GM21737 (cell line): ENCODE measurements around the gene CBY3.
"Not testable (repeated sequence)": the region's sequence is repeated elsewhere in the genome, so short reads cannot be mapped to it uniquely, and the experiment has no call there.

Source experiments
- ATAC-seq: cut with Tn5 transposase; IDR thresholded peaks from one replicate; pipeline ENCODE4 v1.9.1; 2021; ENCODE audit warnings: mild to moderate bottlenecking, moderate library complexity; ENCODE audit not compliant: unreplicated experiment

CBY3 gene

DNA sequence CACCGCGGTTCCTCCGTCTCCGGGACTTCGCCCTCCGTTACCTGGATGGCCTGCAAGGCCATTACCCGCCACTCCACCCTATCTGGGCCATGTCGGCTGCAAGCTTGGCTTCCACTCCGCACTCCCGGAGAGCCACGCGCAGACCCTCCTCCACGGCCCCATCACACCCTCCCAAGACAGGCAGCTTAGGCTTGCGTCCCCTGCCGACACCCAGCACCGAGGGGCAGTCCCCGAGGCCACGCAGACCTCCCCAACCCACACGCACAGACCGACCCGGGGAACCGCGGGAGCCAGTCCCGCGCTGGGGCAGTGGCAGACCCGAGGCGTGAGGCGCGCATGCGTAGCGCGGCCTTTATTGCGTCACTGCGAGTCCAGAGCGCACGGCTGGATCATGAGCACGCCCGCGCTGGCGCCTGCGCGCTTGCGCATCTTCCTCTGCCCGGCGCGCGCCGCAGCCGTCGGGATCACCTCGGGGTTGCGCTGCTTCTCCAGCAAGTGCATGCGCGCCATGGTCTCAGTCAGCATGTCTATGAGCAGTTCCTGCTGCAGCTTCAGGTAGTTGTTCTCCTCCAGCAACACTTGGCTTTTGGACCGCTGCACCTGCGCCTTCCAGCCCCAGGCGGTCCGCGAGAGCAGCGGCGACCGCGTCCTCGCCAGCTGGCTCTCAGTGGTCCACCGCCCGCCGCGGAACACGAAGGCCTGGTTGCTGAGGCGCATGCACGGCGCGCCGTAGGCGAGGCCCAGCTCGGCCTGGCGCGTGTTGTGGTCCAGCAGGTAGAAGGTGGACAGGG lies 2.4 kb downstream of the CBY3 start:
- ATAC-seq, result peak; percentile 82

DNA sequence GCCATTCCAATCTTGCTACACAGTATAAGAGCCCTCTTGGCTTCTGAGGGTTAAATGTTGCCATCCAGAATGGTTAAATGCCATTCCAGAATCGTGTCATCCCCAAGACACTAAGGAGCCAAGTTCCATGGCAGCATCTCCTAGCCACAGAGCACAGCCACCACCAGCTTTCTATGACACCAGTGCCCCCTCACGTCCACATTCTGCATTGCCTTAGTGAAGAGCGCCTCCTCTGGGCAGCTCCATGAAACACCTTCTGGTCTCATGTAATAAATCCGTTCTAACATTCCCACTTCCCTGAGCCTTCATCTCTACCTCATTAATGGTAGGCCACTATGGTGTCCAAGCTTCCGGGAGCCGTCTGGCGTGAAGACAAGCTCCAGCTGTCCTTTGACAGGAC lies 12.4 kb downstream of the CBY3 start:
- peak; percentile 59 for ATAC-seq

DNA sequence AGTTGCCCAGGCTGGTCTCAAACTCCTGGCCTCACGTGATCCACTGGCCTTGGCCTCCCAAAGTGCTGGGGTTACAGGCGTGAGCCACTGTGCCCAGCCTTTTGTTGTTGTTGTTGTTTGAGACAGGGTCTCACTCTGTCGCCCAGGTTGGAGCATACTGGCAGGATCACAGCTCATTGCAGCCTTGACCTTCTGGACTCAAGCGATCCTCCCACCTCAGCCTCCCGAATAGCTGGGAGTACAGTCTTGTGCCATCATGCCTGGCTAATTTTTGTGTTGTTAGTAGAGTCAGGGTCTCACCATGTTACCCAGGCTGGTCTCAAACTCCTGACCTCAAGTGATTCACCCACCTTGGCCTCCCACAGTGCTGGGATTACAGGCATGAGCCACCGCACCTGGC lies 19.2 kb downstream of the CBY3 start:
- ATAC-seq, result not testable (repeated sequence)

DNA sequence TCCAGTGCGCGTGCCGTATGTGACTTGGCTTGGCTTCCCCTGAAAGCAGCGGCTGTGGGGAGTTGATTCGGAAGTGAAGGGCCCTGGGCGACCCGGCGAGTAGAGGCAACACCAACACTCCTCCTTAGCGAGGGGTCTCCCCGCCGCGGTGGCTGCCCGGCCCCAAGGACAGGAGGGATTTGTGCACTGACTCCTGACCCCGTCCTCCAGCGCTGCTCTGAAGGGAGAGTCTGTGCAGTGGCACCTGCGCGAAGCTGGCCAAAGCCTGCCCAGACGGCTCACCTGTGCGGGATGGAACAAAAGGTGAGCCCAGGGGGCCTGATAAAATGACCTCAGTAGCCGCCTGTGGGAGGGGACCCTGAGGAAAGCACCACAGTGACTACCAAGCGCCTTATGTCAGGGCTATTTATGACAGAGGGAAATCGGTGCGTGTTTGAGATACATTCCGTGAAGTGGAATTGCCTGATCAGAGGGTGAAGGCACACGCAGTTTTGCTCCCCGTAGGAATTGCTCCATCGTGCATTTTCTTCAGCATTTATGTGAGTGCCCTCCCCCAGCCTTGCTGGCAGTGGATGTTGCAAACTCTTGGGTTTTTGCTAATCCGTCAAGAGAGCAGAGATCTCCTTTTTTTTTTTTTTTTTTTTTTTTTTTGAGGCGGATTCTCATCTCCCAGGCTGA lies 22.5 kb downstream of the CBY3 start:
- peak; percentile 50 for ATAC-seq

DNA sequence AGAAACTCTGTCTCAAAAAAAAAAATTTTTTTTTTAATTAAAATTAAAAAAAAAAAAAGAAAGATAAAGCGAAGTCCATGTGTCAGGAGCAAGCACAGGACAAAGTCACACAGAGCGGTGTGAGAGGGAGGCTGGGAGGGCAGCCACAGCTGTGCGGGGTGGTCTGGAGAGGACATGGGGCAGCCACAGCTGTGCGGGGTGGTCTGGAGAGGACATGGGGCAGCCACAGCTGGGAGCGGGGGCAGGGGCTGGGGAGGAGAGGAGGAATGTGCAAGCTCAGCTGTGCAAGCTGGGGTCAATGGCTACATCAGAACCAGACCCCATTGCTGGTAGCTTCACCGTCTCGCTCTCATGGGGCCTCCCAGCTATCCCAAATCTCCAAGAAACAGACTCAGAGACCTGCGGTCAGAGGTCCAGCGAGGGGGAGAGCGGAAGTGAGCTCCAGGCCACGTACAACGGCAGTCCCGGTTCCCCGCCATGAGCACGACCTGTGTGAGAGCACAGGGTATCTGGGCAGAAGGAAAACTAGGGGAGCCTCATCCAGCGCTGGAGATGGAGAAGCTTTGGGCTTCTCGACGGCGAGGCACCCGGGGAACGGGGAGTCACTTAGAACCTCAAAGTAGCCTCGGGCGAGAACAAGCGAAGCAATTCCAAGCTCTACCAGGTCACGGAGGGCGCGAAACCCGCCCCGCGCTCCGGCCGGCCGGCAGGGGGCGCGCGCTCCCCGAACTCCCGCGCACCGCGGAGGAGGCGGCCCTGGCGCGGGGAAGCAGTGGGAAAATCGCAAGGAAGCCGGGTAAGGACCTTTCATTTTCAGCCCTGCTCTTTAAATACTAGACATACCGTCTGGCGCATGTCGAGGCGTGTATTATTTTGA lies 23.3 kb downstream of the CBY3 start:
- ATAC-seq, result peak; percentile 86

DNA sequence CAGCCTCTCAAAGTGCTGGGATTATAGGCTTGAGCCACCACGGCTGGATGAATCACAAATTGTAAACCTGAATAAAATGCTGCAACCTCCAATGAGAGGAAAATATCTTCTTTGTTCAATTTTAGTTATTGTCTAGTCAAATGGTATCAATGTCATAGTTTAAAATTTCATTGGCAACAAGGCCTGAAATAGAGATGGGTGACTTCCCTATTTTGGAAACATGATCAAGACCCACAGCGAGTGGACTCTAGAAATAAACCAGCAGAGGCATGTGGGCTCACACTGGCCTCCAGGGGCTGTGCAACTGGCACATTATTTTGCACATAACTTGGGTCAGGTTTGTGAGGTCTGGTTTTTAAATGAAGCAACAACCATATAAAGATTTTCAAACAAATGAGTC lies 27.7 kb downstream of the CBY3 start:
- not testable (repeated sequence) for ATAC-seq

DNA sequence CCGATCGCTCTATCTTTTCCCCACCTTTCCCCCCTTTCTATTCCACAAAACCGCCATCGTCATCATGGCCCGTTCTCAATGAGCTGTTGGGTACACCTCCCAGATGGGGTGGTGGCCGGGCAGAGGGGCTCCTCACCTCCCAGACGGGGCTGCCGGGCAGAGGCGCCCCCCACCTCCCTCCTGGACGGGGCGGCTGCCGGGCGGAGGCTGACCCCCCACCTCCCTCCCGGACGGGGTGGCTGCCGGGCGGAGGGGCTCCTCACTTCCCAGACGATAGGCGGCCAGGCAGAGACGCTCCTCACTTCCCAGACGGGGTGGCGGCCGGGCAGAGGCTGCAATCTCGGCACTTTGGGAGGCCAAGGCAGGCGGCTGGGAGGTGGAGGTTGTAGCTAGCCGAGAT lies 30.6 kb downstream of the CBY3 start:
- ATAC-seq, result not testable (repeated sequence)

DNA sequence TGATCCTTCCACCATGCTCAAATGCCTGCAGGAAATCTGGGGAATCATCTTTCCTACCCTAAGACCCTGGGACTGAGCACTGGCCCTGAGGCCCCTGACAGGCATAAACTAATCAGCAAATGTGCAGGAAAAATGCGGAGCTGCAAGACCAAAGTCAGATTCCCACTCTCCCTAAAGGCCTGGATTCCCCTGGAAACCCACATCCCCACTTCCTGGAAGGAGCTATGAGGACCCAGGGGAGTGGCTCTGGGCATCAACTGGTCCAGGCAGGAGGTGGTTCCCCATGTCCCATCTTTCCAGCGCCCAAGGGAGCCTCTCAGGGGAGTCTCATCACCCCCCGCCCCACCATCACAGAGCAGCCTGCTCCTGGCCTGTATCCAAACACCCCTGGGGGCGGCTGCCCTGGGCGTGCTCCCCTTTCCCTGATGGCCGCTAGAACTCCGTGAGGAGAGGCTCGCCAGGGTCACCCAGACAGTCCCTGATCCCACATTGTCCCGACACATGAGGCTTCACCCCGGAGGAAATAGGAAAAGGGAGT lies 31.6 kb downstream of the CBY3 start:
- ATAC-seq, result not testable (repeated sequence)

DNA sequence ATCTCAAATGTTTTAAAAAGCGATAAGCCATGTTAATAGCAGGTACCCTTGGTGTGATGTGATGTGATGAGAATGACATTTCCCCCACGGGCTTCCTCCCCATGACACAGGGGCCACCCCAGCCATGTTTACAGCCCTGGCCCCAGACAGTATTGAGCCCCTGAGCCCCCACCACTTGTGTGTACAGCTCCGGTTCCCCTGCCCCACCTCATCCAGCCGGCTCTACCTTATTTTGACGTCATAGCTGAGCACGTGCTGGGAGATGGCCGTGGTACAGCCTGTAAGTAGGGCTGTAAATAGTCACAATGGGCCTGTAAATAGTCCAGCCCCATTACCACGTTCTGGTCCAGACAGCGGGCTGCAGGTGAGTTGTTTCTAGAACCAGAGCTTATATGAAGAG lies 32.4 kb downstream of the CBY3 start:
- ATAC-seq, result no peak

DNA sequence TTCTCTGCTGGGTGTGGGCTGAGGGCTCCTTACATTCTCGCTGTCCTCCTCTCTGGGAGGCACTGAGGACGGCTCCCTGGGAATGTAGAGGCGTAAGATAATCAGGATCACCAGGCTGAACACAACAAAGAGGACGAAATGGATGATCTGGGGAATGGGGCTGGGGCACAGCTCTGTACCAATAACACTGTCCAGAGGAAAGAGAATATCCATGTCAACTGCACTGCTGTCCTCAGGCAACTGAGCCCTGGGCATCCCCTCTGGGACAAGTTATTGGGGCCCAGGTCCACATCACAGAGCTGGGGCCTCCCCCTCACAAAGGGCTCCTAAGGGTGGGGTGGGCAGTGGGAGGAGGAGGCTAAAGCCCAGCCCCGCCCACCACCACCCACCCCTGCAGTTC lies 36.1 kb downstream of the CBY3 start:
- ATAC-seq, result not testable (repeated sequence)

DNA sequence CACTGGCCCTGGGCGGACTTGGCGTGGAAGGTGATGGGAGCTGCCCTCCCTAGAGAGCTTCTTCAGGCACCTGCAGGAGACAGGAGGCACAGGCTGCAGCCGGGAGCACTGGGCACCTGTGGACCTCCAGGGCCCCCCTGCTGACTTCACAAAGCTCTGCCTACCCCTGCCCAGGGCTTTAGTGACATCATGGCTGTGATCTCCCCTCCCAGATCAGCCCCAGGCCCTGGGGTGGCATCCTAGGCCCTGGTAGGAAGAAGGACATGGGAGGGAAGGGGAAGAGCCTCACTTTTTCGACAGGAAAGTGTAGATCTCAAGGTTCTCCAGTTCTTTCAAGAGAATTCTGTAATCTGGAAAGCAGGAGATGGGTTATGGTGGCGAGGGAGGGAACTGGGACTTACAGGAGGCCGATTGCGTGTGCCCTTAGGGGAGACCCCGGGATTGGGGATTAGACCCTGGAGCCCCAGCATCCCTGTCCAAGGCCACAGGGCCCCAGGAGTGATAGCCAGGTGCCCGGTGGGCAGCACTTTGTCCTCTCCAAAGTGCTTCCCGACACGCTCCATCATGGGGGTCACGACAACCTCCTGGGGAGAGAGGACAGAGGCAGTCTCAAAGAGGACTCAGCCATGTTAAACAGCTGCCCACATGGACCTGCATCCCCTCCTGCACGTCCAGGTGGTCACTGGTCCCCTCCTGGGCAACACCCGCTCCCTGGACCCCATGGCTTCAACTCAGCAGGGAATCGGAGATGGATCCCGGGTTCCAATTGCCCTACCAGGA lies 37.5 kb downstream of the CBY3 start:
- ATAC-seq, result not testable (repeated sequence)

DNA sequence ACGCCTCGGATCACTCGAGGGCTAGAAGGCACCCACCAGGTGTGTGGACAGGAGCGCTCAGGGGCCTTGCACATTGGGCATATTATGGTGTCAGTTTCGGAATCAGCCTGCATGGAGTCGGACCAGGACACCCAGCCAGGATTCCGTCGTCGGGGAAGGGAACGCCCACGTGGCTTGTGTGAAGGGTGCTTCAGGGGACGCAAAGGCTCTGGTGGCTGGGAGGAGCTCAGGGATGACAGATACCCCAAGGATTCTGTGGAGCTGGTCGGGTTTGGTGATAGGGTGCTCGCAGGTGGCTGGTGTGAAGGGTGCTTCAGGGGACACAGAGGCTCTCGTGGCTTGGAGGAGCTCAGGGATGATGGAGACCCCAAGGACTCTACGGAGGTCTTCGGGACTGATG lies 38.2 kb downstream of the CBY3 start:
- ATAC-seq, result not testable (repeated sequence)

DNA sequence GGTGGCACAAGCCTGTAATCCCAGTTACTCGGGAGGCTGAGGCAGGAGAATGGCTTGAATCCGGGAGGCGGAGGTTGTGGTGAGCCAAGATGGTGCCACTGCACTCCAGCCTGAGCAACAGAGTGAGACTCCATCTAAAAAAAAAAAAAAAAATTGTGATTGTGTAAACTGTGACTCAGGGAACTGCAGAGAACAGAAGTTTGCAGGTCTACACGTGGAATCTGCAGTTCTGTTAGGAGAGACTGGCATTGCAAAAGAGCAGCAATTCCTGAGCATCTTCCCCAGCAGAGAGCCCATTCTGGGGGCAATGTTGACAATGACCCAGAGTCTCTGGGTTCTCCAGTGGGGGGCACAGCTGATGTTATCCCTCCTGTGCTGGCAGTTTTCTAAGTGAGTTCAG lies 39.1 kb downstream of the CBY3 start:
- ATAC-seq, result not testable (repeated sequence)

DNA sequence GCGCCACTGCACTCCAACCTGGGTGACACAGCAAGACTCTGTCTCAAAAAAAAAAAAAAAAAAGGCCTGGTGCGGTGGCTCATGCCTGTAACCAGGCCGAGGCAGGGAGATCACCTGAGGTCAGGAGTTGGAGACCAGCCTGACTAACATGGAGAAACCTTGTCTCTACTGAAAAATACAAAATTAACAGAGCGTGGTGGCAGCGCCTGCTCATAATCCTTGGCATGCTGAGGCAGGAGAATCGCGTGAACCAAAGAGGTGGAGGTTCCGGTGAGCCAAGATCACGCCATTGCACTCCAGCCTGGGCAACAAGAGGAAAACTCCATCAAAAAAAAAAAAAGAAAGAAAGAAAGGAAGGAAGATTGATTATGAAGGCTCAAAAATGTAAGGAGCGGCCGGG lies 41.5 kb downstream of the CBY3 start:
- not testable (repeated sequence) for ATAC-seq

DNA sequence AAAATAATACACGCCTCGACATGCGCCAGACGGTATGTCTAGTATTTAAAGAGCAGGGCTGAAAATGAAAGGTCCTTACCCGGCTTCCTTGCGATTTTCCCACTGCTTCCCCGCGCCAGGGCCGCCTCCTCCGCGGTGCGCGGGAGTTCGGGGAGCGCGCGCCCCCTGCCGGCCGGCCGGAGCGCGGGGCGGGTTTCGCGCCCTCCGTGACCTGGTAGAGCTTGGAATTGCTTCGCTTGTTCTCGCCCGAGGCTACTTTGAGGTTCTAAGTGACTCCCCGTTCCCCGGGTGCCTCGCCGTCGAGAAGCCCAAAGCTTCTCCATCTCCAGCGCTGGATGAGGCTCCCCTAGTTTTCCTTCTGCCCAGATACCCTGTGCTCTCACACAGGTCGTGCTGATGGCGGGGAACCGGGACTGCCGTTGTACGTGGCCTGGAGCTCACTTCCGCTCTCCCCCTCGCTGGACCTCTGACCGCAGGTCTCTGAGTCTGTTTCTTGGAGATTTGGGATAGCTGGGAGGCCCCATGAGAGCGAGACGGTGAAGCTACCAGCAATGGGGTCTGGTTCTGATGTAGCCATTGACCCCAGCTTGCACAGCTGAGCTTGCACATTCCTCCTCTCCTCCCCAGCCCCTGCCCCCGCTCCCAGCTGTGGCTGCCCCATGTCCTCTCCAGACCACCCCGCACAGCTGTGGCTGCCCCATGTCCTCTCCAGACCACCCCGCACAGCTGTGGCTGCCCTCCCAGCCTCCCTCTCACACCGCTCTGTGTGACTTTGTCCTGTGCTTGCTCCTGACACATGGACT lies 46.3 kb downstream of the CBY3 start:
- peak; percentile 91 for ATAC-seq

DNA sequence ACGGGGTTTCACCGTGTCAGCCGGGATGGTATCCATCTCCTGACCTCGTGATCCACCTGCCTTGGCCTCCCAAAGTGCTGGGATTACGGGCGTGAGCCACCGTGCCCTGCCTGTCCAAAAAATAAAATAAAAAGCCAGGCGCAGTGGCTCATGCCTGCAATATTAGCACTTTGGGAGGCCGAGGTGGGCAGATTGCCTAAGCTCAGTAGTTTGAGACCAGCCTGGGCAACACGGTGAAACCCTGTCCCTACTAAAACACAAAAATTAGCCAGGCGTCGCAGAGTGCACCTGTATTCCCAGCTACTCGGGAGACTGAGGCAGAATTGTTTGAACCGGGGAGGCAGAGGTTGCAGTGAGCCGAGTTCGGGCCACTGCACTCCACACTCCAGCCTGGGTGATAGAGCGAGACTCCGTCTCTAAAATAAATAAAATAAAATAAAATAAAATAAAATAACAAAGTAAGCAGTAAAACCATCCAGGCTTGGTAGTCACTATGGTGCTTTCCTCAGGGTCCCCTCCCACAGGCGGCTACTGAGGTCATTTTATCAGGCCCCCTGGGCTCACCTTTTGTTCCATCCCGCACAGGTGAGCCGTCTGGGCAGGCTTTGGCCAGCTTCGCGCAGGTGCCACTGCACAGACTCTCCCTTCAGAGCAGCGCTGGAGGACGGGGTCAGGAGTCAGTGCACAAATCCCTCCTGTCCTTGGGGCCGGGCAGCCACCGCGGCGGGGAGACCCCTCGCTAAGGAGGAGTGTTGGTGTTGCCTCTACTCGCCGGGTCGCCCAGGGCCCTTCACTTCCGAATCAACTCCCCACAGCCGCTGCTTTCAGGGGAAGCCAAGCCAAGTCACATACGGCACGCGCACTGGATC lies 47.1 kb downstream of the CBY3 start:
- ATAC-seq, result peak; percentile 56
